Right lobe of liver (tissue), 6 donors: ENCODE data around the gene CYP26A1. TPM values are rescaled to one million over a fixed set of nuclear protein-coding genes. Genes with fewer than 3 reads are reported as not detected.

ENCODE experiments used
- ATAC-seq, 4 donors: fragments of 200-7000 bp; cut with Tn5 transposase; one replicate each; pipeline ENCODE4 v1.9.1; 2020; ENCODE audit warnings: mild to moderate bottlenecking in 4 of 4, moderate library complexity in 4 of 4
- DNase-seq, 3 donors: peaks; one replicate each; pipeline ENCODE4 v3.0.0-alpha.2; 2020
- H3K27ac ChIP-seq, 3 donors: fragments of 200-600 bp; one replicate each; pipeline ENCODE4 v1.8.0; 2022
- H3K27me3 ChIP-seq, 2 donors: fragments of 200-600 bp; one replicate each; pipeline ENCODE4 v1.8.0; 2022
- H3K36me3 ChIP-seq, 4 donors: fragments of 200-600 bp; sonication (generic) in 1 of 4; one replicate each; pipeline versions ENCODE4 v1.5.1 to v1.8.0; 2017 to 2022; ENCODE audit warnings: control low read depth in 1 of 4
- H3K4me1 ChIP-seq, 4 donors: fragments of 200-600 bp; sonication (generic) in 1 of 4; one replicate each; pipeline versions ENCODE4 v1.5.1 to v1.8.0; 2017 to 2022; ENCODE audit warnings: control low read depth in 1 of 4
- H3K4me3 ChIP-seq, 3 donors: fragments of 200-600 bp; one replicate each; pipeline ENCODE4 v1.8.0; 2022
- H3K9me3 ChIP-seq, 4 donors: fragments of 200-600 bp; sonication (generic) in 1 of 4; one replicate each; pipeline versions ENCODE4 v1.5.1 to v1.8.0; 2017 to 2022; ENCODE audit warnings: control low read depth in 1 of 4
- POLR2A ChIP-seq: fragments of 450-650 bp; IDR thresholded peaks from one replicate; pipeline ENCODE4 v1.6.1; 2017; ENCODE audit warnings: antibody characterized with exemption, mild to moderate bottlenecking
- WGBS: methylation state at CpG from one replicate; pipeline ENCODE4 v1.1.6; 2018; ENCODE audit warnings: low coverage, low lambda C conversion rate; ENCODE audit not compliant: insufficient coverage; ENCODE audit errors: missing lambda C conversion rate; 5-methylcytosine and 5-hydroxymethylcytosine counted together
- intact Hi-C, 2 donors: fragments of 100-400 bp; cut with DNase I; formaldehyde crosslinking; loops; one replicate each; pipeline versions ENCODE4 v1.11.2 to v1.14.1; 2022
- total RNA-seq, 6 experiments: library from RNA; depleted of rRNA in 2 of 6; stranded (reverse); fragments of >200 nt in 2 of 6; fragmentation: NEBNext Ultra II Directional in 3 of 6; extraction: Animal tissue kit (Norgen Biotek cat#: 25700) in 3 of 6; gene quantifications; one replicate each; pipeline versions ENCODE4 v1.1.0 to v1.2.4, GENCODE V29; 2016 to 2023
- TF ChIP-seq, protein P1 (sequence below), 4 donors: fragments of 200-600 bp in 3 of 4; fragments of 450-650 bp in 1 of 4; IDR thresholded peaks; one replicate each; pipeline versions ENCODE4 v1.5.1 to v1.8.0; 2016 to 2022; ENCODE audit warnings: antibody characterized with exemption in 4 of 4, mild to moderate bottlenecking in 2 of 4
- donor health status: DM: no; HTN: yes; CAD: no.
- donor health status: DM: no; HTN: no; CAD: no.
- donor health status: DM: no; HTN: no; CAD: no.
- donor health status: DM: no; HTN: yes; CAD: no.
- donor health status: DM: no; HTN: yes; CAD: no.

Gene CYP26A1
- total RNA-seq, 6 experiments from 2014 or later: 0.95 to 53.1 (median 12.6) TPM; not detected in 2

DNA sequence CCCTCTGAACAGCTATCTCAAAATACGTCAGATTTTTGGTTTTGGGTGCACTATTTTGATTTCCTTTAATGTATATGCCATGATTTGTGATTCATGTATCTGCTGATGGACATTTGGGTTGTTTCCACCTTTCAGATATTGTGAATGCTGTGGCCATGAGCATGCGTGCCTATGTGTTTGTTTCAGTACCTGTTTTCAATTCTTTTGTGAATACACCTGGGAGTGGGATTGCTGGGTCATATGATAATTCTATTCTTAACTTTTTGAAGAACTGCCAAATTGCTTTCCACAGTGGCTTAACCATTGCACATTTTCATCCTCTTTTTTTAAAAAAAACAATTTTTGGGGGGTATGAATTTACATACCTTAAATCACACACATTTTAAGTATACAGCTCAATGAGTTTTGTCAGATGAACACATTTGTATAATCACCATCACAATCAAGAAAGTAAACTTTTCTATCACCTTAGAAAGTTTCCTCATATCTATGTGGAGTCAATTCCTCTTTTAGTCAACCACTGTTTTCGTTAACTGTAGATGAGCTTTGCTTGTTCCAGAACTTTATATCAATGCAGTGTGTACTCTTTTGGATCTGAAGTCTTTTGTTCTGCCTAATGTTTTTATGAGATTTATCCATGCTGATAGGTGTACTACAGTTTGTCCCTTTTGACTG is 36.9 kb downstream of the CYP26A1 start:
- no peaks in the 10 kb centered on the region for H3K27me3 ChIP-seq
- TF ChIP-seq POLR2A: no peak
- TF ChIP-seq, protein P1, sequence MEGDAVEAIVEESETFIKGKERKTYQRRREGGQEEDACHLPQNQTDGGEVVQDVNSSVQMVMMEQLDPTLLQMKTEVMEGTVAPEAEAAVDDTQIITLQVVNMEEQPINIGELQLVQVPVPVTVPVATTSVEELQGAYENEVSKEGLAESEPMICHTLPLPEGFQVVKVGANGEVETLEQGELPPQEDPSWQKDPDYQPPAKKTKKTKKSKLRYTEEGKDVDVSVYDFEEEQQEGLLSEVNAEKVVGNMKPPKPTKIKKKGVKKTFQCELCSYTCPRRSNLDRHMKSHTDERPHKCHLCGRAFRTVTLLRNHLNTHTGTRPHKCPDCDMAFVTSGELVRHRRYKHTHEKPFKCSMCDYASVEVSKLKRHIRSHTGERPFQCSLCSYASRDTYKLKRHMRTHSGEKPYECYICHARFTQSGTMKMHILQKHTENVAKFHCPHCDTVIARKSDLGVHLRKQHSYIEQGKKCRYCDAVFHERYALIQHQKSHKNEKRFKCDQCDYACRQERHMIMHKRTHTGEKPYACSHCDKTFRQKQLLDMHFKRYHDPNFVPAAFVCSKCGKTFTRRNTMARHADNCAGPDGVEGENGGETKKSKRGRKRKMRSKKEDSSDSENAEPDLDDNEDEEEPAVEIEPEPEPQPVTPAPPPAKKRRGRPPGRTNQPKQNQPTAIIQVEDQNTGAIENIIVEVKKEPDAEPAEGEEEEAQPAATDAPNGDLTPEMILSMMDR (IDR thresholded peaks at IDR 0.05): no peak
- DNase-seq: no peak
- H3K9me3 ChIP-seq: no peaks in the 10 kb centered on the region
- H3K4me3 ChIP-seq: no peak overlapping the region
- no peak for ATAC-seq
- no peak overlapping the region for H3K27ac ChIP-seq
- 92% methylated on average over 3 of the region's 3 CpGs for WGBS
- peaks cover 0 to 20% (median 1%) of the 10 kb centered on the region in 4 donors for H3K4me1 ChIP-seq
- no peaks in the 10 kb centered on the region for H3K36me3 ChIP-seq
- intact Hi-C loops: loop anchor here (5.0 to 10.0 kb wide), 3 partner anchors 174 to 244 kb away; no protein-coding TSS in a partner anchor

DNA sequence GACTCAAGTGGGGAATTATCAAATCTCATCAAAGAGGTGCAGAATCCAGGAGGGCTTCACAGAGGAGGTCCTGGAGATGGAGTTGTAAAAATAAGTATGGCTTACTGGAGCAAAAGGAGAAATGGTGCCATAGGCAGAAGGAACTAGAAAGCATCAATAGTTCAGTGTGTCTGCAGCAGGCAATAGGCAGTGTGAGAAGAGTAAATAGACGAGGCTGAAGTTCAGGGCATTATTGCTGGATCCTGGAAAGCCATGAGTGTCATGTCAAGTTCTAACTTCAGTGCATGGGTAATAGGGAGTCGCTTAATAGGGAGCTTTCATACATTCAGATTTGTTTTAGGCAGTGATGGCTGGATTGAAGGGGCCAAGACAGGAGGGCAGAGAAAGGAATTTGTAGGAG is 39.3 kb downstream of the CYP26A1 start:
- WGBS: 27% methylated on average over 2 of the region's 2 CpGs
- Histone ChIP-seq H3K4me3 (no peak overlapping the region), H3K9me3 (no peaks in the 10 kb centered on the region), H3K27me3 (no peaks in the 10 kb centered on the region), H3K4me1 (peaks cover 0 to 7% (median 0%) of the 10 kb centered on the region in 4 donors), H3K27ac (no peak overlapping the region), H3K36me3 (no peaks in the 10 kb centered on the region)
- ATAC-seq (peak; percentile 51 to 87 (median 71)), DNase-seq (no peak)
- intact Hi-C loops: loop anchor here (5.0 to 10.0 kb wide), 3 partner anchors 172 to 242 kb away; no protein-coding TSS in a partner anchor
- TF ChIP-seq, protein P1 (IDR thresholded peaks at IDR 0.05): no peak
- no peak for TF ChIP-seq POLR2A

DNA sequence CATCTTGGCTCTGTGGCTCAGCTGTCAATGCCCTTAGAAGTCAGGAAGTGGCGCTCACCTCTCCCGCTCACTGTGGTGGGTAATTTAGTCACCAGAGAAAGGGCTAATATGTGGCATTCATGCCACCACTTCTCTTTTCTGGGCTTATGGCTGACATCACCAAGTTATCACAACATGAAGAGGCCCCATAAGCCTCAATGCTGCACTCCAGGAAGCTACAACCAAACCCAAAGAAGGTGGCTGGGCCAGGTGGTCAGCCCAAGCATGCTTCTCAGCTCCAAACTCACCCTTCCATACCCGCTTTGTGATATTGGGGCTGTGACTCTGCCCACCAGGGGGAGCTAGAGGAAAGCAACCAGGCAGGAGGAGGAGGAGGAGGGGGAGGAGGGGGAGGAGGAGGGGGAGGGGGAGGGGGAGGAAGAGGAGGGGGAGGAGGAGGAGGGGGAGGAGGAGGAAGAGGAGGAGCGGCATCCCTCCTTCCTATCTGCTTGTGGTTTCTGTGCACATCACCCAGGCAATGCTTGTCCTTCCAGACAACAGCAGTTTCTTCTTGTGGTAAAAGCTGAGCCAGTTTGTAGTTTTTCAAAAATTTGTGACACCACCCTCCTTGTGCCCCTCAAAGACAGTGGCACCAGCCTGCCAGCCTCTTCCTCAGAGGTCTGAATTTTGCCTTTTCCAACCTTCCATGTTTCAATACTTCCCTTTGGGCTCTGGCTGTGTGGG is 42.1 kb downstream of the CYP26A1 start:
- peak; percentile 90 to 94 (median 92) for ATAC-seq
- Histone ChIP-seq H3K4me3 (no peak overlapping the region), H3K27me3 (no peaks in the 10 kb centered on the region), H3K36me3 (no peaks in the 10 kb centered on the region), H3K27ac (no peak overlapping the region), H3K9me3 (no peaks in the 10 kb centered on the region), H3K4me1 (peaks cover 0 to 7% (median 0%) of the 10 kb centered on the region in 4 donors)
- TF ChIP-seq, protein P1 (IDR thresholded peaks at IDR 0.05): peak; percentile 38 to 58 (median 48)
- no peak for TF ChIP-seq POLR2A
- peak; percentile 58 to 84 (median 67) for DNase-seq
- intact Hi-C loops: loop anchor here in 1 of 2 donors (10.0 kb wide), 2 partner anchors 169 to 239 kb away; no protein-coding TSS in a partner anchor
- 45% methylated on average over 3 of the region's 4 CpGs for WGBS

DNA sequence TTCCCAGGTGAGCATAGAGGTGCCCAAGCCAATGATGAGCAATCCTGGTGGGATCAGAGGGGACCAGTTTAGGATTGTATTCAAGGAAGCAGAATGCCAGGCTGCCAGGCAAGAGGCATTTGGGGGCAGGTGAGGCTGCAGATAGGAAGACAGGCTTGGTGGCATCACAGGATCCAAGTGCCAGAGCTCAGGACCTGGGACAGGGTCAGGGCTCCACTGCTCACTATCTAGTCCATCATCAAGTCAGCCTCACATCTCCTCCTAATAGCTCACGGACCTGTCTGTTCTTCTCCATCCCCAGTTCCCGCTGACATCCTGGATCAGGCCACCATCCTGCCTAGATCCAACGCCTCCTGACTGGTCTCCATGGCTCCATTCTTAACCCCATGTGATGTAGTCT is 47.6 kb downstream of the CYP26A1 start:
- no peak overlapping the region for H3K4me3 ChIP-seq
- no peaks in the 10 kb centered on the region for H3K4me1 ChIP-seq
- WGBS: 40% methylated on average over 1 of the region's 3 CpGs
- no peak overlapping the region for H3K27ac ChIP-seq
- no peaks in the 10 kb centered on the region for H3K36me3 ChIP-seq
- TF ChIP-seq POLR2A: no peak
- TF ChIP-seq, protein P1 (IDR thresholded peaks at IDR 0.05): no peak
- ATAC-seq (no peak), DNase-seq (no peak)
- intact Hi-C loops: no loop called here
- peaks cover 0 to 2% (median 0%) of the 10 kb centered on the region in 4 donors for H3K9me3 ChIP-seq
- H3K27me3 ChIP-seq: no peaks in the 10 kb centered on the region
